Superior temporal gyrus (tissue), 1 donor: ENCODE results near the gene MICAL3.

Experiments
- DNase-seq: peaks from one replicate; pipeline ENCODE4 v3.0.0-alpha.2; 2016; ENCODE audit errors: extremely low spot score

MICAL3 gene

DNA sequence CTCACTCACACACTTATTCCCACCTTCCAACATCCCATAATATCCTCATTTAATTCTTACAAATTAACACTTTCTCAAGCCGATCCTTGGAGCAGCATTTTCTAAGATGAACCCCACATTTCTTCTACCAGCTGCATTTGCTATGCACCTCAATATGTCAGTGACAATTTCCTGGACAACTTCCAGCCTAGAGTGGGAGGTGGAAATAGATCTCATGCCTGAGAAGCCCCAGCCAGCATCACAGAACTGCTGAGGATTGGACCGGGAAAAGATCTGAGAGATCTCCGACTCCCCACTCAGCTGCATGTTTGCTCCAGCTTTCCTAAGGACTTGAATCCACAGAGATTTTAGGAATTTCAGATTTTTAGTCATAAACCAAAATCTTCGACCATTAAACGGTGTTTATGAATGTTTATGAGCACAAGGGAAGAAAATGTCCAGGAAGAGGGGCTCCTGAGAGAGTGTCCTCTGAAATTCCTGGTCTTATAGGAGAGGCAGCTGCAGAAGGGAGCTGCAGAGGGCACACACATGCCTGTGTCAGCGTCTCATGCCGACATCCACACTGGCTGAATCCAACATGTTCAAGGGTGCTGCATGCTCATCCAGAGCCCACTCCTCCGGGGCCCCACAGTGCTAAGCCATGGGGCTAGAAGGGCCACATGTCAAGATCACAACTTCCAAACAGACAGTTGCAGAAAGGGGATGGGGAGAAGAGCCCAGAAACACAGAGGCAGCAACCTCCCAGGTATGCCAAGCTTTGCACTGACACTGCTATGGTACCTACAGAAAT is 68.6 kb downstream of the MICAL3 start:
- DNase-seq = no peak

DNA sequence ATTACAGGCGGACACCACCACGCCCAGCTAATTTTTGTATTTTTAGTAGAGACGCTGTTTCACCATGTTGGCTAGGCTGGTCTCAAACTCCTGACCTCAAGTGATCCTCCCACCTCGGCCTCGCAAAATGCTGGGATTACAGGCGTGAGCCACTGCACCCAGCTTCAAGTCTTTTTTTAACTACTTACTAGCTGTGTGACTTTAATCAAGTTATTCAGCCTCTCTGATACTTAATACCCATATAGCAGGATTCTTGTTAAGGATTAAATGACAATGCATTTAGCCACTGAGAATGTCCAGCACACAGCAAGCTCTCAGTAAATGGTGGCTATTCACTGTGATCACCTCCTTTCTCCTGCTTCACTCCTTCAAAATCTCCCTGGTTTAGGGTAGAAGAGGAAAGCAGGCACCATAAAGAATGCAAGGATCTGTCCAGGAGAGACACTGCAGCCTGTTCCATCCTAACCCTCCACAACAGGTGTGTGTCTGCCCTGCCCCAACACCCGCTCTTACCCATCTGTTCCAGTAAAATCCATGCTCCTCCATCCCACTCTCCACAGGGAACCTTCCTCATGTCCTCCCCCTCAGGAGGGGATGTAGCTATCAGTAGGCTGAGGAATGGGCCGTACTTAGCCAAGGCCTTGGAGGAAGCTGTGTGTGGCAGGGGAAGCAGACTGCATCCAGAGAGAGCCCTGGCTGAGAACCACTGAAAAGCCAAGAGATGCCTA is 69.3 kb downstream of the MICAL3 start:
- no peak for DNase-seq

DNA sequence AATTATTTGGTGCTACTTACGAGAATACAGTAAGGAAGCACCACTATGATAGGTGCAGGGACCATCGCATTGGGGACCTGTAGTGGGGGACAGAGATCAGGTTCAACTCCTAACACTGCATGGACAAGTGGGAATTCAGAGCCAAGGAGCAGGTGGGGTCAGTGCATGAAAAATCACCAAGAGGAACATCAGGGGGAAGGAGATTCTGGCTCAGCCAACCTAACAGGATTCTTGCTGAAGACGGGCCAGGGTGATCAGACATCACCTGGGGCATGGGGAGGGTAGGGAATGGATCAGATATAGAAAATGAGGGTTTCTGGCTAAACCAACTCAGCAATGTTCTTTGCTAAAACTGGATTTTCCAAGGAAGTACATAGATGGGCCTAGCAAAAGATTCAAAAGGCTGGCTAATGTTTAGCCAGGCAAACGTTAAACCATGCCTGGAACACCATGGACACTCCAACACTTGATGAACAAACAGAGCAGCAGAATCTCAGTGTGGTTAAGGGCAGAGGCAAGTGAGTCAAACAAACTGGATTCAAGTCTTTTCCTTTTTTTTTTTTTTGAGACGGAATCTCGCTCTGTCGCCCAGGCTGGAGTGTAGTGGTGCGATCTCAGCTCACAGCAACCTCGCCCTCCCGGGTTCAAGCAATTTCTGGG is 70.0 kb downstream of the MICAL3 start:
- DNase-seq = no peak

DNA sequence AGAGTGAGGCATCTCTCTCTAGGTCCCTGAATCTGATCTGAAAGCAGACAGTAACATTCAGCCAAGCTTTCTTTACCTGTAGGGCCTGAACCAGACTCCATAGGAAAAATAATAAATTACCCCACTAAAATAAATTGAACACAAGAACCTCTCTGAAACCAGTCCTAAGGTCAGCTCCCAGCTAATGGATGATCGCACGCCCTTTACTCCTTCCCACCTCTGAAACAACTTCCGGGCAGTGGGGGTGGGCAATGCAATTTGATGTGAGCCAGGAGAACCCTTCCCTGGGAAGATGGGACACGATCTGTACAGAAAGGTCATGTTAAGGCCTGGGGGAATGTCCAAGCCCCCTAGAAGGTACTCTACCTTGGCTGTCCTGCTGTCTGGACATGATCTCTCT is 71.2 kb downstream of the MICAL3 start:
- no peak for DNase-seq

- no peak for DNase-seq
Measured at GRCh38 chr22:17952273-17952801, 72.0 kb downstream of the MICAL3 start.

DNA sequence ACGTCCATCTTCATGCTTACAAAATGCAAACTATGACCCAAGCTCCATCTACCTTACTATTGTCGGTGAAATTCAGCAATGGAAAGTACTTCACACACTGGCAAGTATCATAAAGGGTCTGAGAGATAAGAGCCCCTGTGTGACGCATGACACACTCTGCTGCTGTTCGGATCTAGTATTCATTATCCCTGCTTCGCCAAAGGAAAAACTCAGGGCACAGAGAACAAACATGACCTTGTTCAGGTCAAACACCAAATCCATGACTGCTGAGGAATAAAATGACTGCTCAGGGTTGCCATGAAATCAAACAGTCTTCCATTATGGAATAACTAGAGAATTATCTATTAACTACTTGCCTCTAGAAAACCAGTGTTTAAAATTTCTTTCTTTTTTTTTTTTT is 73.0 kb downstream of the MICAL3 start:
- no peak for DNase-seq

- DNase-seq = no peak
Measured at GRCh38 chr22:17950651-17951214, 73.6 kb downstream of the MICAL3 start.

DNA sequence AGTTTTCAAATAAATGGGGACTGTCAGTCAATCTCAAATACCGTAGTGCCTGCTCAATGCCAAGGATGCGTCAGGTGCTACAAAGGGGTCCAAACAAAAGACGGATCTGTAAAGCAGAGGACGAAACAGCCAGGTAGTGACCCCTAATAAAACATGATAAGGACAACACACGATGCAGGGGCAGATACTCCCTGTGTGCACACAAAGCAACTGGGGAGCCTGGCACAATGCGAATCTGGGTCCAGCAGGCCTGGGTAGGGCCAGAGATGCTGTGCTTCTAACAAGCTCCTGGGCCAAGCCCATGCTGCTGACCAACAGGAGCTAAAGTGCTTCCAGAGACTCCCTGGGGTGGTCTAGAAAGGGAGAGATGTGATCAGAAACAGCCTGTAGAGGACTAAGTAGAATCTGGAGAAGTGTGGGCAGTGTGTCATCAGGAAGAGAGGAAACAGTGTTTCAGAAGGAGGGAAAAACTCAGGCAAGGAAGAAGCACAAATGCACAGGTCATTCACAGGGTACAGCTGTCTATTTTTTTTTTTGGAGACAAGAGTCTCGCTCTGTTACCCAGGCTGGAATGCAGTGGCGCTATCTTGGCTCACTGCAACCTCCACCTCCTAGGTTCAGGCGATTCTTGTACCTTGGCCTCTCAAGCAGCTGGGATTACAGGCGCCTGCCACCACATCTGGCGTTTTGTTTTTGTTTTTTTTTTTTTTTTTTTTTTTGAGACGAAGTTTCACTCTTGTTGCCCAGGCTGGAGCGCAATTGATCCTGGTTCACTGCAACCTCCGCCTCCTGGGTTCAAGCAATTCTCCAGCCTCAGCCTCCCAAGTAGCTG is 74.5 kb downstream of the MICAL3 start:
- no peak for DNase-seq

DNA sequence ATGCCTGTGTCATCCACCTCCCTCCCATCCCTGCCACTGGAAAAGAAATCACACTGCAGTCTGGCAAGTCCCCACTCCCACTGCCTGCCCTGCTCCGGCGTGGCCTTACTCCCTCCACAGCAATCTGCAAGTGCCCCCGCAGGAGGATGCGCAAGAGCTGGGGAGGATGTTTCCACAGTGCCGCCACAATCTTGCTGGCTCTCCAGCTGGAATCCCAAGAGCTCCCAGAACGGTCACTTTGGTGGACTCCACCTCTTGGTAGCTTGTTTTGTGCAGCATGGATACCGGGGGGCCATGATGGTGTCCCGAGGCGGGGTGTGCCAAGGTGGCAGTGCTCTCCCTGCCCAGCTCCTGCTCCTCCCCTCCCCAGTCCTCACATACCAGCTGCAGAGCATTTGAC is 76.3 kb downstream of the MICAL3 start:
- DNase-seq = no peak

- DNase-seq = no peak
Measured at GRCh38 chr22:17946662-17947367, 77.5 kb downstream of the MICAL3 start.

DNA sequence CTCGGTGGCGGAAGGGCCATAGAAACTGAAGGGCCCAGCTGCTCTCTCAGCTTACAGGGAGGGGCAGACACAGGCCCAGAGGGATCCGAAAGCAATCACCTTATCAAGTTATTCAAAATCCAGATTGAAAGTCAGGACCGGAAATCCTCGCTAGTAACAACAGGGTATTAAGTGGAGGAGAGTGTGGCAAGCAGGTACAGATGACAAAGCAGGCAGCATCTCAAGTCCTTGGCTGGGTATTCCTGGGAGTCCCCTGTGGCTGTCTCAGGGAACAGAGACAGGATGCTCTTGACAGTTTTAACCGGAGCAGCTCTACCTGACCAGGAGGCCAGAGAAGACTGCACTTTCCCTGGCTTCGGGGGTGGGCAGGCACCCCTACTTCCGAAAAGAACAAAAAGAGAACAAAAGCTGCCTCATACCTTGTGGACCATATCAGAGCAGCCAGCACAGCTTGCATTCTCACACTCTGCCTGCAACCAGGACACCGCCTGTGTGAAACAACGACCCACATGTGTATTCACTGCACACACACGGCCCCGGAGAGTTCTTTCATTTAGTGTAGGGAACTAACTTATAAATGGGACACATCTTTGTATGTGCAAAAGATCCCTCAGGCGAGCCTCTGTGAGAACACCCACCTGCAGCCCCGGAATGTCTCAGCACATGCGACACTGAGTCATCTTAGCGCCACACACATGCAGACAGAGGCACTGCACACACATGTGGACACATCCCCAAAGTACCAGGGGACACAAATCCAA is 78.3 kb downstream of the MICAL3 start:
- no peak for DNase-seq

DNA sequence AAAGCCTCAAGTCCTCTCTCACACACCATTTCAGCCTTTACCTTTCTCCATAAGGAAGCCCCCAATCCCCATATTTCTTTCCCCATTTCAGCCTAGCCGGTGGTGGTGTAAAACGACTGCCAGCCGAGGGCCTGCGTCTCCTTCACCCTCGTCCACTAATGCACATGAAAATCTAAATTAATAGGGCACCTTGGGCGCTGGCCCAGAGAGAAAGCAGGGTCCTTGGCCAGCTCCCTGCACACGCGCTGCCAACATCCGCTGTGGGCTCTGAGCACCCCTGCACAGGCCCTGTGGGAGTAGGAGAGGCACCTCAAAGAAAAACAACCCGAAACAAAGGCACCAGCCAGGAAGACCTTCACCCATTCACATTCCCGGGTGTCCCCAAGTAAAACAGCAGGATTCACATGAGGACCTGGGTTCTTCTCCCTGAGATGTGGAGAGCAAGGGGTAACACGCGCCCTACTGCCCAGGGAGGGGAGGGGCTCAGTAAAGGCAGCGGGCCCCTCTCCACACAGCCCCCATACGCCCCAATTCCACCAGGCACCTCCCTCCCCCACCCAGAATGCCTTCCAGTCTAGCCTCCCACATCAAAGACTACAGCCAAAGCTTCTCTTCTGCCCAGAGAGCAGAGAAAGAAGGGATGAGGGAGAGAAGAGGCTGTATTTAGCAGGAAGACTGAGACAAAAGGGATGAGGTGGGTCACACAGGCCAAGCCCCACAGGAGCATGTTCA is 79.0 kb downstream of the MICAL3 start:
- no peak for DNase-seq

- no peak for DNase-seq
Measured at GRCh38 chr22:17944256-17944655, 80.1 kb downstream of the MICAL3 start.

- DNase-seq = no peak
Measured at GRCh38 chr22:17943533-17944249, 80.7 kb downstream of the MICAL3 start.

- no peak for DNase-seq
Measured at GRCh38 chr22:17942721-17943120, 81.6 kb downstream of the MICAL3 start.

DNA sequence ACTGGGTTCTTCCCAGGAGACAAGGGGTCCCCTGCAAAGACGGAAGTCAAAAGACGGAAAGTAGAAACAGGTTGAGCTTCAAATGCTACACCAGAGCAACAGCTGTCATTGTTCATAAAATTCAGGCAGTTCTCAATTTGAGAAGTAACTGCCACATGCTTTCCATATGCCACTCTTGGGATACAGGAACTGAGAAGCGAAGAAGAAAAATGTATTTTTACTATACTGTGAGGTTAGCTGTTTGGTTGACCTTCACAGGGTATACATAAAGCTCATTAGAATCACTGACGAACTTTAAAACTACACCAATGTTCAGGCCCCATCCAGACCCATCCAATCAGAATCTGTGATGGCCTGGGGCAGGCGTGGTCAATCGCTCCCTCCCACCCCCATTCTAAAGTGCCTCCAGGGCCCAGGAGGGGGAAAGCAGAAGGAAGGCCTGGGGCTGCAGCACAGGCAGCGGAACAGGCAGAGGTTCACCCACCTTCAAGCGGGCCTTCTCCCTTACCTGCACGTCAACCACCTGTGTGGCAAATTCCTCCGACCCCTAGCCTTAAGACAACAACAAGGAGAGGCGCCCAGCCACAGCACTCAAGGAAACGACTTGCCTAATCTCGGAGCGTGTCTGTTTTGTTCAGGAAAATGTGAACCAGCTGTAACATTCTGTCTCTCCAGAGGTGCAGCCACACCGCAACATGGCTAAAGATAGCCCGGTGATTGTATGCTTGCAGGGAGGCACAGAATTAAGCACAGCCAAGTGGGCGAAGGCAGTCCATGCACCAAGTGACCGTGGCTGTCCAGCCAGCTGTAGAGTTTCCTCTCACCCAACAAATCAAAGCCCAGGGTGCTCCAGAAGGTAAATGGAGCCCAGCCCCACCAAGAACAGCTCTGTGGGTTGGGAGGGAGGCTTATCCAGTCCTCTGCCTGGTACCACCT is 82.6 kb downstream of the MICAL3 start:
- no peak for DNase-seq

- no peak for DNase-seq
Measured at GRCh38 chr22:17939579-17939978, 84.8 kb downstream of the MICAL3 start.
